Measurements from ENCODE around the gene FOXO3B. TPM values are rescaled to one million over a fixed set of nuclear protein-coding genes. Genes with fewer than 3 reads are reported as not detected.
"Not testable (repeated sequence)": the region's sequence is repeated elsewhere in the genome, so short reads cannot be mapped to it uniquely, and the experiment has no call there.

The FOXO3B gene
- total and polyA plus RNA-seq, 2 donors (not counting 3 experiments of a cell fraction or from before 2014, with no cell fraction given): 7.2 to 9.1 TPM

GRCh38 chr17:18721775-18722547, 39.8 kb upstream of the FOXO3B start:
- H3K9ac ChIP-seq (replicated peaks; ENCODE audit: extremely low read depth, insufficient read depth, low read length); intact Hi-C loops (cut with micrococcal nuclease): not testable (repeated sequence)

GRCh38 chr17:18719428-18720110, 37.5 kb upstream of the FOXO3B start:
- H3K9me1 ChIP-seq (replicated peaks; ENCODE audit: control insufficient read depth, extremely low read depth, insufficient read depth, low read length); H2AFZ ChIP-seq (ENCODE audit: low read depth, low read length); H3K4me1 ChIP-seq (ENCODE audit: control insufficient read depth, extremely low read depth, insufficient read depth, low read length); H3K9me3 ChIP-seq (replicated peaks; ENCODE audit: control insufficient read depth, insufficient read depth, low read length); intact Hi-C loops (cut with micrococcal nuclease); CTCF ChIA-PET; H3K27me3 ChIP-seq (ENCODE audit: control insufficient read depth in 2 of 2, insufficient read depth in 2 of 2, low read length in 2 of 2); FAIRE-seq; H3K9ac ChIP-seq (replicated peaks; ENCODE audit: extremely low read depth, insufficient read depth, low read length); dilution Hi-C loops (cut with MboI; ENCODE audit: extremely low pct_ligation_motif_present, low sequenced_read_pairs); H3K27ac ChIP-seq (ENCODE audit: insufficient read depth, low read depth, low read length); H3K4me2 ChIP-seq (ENCODE audit: insufficient read depth, low read length); H3K4me3 ChIP-seq (replicated peaks in 1 of 3; ENCODE audit: insufficient read depth in 1 of 3, low read depth in 1 of 3, low read length in 3 of 3); POLR2A ChIA-PET; H3K36me3 ChIP-seq (ENCODE audit: control insufficient read depth in 2 of 2, extremely low read depth in 1 of 2, insufficient read depth in 2 of 2, low read length in 2 of 2); DNase-seq (ENCODE audit: low read depth, low spot score); BruUV-seq (replicated peaks); H4K20me1 ChIP-seq (replicated peaks; ENCODE audit: control insufficient read depth, extremely low read depth, insufficient read depth, low read length); H3K79me2 ChIP-seq (ENCODE audit: control insufficient read depth, insufficient read depth, low read length): not testable (repeated sequence)

More at GRCh38 chr17:18721775-18722547, 39.8 kb upstream of the FOXO3B start:
- FAIRE-seq: peak; percentile 94
- POLR2A ChIA-PET; H3K9me3 ChIP-seq (replicated peaks; ENCODE audit: control insufficient read depth, insufficient read depth, low read length); H2AFZ ChIP-seq (ENCODE audit: low read depth, low read length); H3K4me1 ChIP-seq (ENCODE audit: control insufficient read depth, extremely low read depth, insufficient read depth, low read length); H3K79me2 ChIP-seq (ENCODE audit: control insufficient read depth, insufficient read depth, low read length); DNase-seq (ENCODE audit: low read depth, low spot score); CTCF ChIA-PET; H3K4me3 ChIP-seq (replicated peaks in 1 of 3; ENCODE audit: insufficient read depth in 1 of 3, low read depth in 1 of 3, low read length in 3 of 3); H3K4me2 ChIP-seq (ENCODE audit: insufficient read depth, low read length); dilution Hi-C loops (cut with MboI; ENCODE audit: extremely low pct_ligation_motif_present, low sequenced_read_pairs); H3K27me3 ChIP-seq (ENCODE audit: control insufficient read depth in 2 of 2, insufficient read depth in 2 of 2, low read length in 2 of 2); H3K36me3 ChIP-seq (ENCODE audit: control insufficient read depth in 2 of 2, extremely low read depth in 1 of 2, insufficient read depth in 2 of 2, low read length in 2 of 2); H3K9me1 ChIP-seq (replicated peaks; ENCODE audit: control insufficient read depth, extremely low read depth, insufficient read depth, low read length); H4K20me1 ChIP-seq (replicated peaks; ENCODE audit: control insufficient read depth, extremely low read depth, insufficient read depth, low read length): not testable (repeated sequence)
- BruUV-seq (replicated peaks): TSS peak; percentile 71
- H3K27ac ChIP-seq (ENCODE audit: insufficient read depth, low read depth, low read length): peak overlapping the region; percentile 37

GRCh38 chr17:18718643-18719427, 36.7 kb upstream of the FOXO3B start:
- DNase-seq (ENCODE audit: low read depth, low spot score): peak; percentile 14

More at GRCh38 chr17:18718643-18719427, 36.7 kb upstream of the FOXO3B start:
- H3K9me3 ChIP-seq (replicated peaks; ENCODE audit: control insufficient read depth, insufficient read depth, low read length); FAIRE-seq; H3K4me1 ChIP-seq (ENCODE audit: control insufficient read depth, extremely low read depth, insufficient read depth, low read length); H3K9ac ChIP-seq (replicated peaks; ENCODE audit: extremely low read depth, insufficient read depth, low read length); H2AFZ ChIP-seq (ENCODE audit: low read depth, low read length); H3K27ac ChIP-seq (ENCODE audit: insufficient read depth, low read depth, low read length); H3K79me2 ChIP-seq (ENCODE audit: control insufficient read depth, insufficient read depth, low read length); CTCF ChIA-PET; H3K36me3 ChIP-seq (ENCODE audit: control insufficient read depth in 2 of 2, extremely low read depth in 1 of 2, insufficient read depth in 2 of 2, low read length in 2 of 2); dilution Hi-C loops (cut with MboI; ENCODE audit: extremely low pct_ligation_motif_present, low sequenced_read_pairs); H3K9me1 ChIP-seq (replicated peaks; ENCODE audit: control insufficient read depth, extremely low read depth, insufficient read depth, low read length); H3K4me2 ChIP-seq (ENCODE audit: insufficient read depth, low read length); POLR2A ChIA-PET; H3K4me3 ChIP-seq (replicated peaks in 1 of 3; ENCODE audit: insufficient read depth in 1 of 3, low read depth in 1 of 3, low read length in 3 of 3); H4K20me1 ChIP-seq (replicated peaks; ENCODE audit: control insufficient read depth, extremely low read depth, insufficient read depth, low read length); intact Hi-C loops (cut with micrococcal nuclease); H3K27me3 ChIP-seq (ENCODE audit: control insufficient read depth in 2 of 2, insufficient read depth in 2 of 2, low read length in 2 of 2); BruUV-seq (replicated peaks): not testable (repeated sequence)

Data from endothelial cell of umbilical vein (primary cell).